ENCODE data around the gene ZNF839.

DNA sequence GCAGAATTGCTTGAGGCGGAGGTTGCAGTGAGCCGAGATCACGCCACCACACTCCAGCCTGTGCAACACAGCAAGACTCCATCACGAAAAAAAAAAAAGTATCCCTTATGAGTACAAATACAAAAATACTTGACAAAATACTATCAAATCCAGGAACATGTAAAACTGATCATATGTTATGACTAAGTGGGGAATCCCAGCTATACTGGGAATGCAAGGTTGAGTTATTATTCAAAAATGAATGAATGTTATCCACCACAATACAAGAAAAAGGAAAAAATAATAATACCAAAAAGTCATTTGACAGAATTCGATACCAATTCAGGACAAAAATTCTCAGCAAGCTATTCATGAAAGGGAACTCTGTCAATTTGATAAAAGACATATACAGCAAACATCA lies 47.2 kb upstream of the ZNF839 start:
- TF ChIP-seq CTCF (IDR thresholded peaks at IDR 0.05) (no peak), POLR2A (IDR thresholded peaks at IDR 0.05) (no peak)

Measured in adrenal gland (tissue), 5 donors.